NK-92 (cell line): ENCODE data around the gene LMTK2.

Source experiments
- DNase-seq: peaks from one replicate; lab custom pipeline; 2025; ENCODE audit not compliant: unreplicated experiment; lab: John Stamatoyannopoulos, UW

Gene LMTK2

GRCh38 chr7:98202367-98203195 is 95.9 kb downstream of the LMTK2 start:
- no peak for DNase-seq

DNA sequence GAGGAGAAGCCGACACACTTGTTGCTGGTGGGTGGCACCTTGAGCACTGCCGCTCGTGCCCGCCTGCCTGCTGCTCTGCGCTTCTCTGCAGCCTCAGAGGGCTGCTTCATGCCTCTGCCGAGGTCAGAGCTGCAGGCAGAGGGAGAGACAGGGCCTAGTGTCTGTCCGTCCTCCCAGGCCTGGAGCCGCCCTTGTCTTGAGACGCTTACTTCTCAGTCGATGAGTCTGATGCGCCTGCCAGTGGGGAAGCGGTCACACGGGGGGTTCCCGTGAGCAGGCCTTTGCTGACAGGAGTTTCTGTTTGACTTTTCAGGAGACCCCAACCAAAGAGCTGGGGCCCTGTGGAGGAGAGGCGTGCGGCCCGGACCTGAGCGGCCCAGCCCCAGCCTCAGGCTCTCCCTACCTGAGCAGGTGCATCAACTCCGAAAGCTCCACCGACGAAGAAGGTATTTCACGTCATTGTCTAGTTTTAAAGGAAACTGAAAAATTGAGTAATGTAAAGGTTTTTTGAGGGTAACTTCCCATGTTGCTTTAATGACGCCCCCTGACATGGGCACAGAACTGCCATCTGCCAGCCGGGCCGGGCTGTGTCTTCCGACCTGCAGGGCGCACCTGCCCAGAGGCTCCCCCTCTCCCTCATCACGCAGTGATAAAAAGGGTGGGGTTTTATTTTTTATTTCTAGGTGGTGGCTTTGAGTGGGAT is 96.8 kb downstream of the LMTK2 start:
- DNase-seq = no peak

DNA sequence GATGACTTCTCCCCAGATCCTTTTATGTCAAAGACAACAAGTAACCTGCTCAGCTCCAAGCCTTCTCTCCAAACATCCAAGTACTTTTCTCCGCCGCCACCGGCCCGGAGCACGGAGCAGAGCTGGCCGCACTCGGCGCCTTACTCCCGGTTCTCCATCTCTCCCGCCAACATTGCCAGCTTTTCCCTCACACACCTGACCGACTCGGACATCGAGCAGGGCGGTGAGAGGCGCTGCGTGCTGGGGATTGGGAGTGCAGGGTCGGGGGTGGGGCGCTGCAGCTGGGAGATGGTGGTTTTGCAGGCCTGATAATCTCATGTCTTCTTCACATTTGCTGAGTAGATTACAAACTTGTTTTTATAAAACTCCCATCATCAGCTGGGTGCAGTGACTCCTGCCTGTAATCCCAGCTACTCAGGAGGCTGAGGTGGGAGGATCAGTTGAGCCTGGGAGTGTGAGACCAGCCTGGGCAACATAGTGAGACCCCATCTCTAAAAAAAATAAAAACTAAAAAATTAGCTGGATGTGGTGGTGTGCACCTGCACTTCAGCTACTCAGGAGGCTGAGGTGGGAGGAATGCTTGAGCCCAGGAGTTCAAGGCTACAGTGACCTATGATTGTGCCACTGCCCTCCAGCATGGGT is 97.4 kb downstream of the LMTK2 start:
- DNase-seq = no peak

DNA sequence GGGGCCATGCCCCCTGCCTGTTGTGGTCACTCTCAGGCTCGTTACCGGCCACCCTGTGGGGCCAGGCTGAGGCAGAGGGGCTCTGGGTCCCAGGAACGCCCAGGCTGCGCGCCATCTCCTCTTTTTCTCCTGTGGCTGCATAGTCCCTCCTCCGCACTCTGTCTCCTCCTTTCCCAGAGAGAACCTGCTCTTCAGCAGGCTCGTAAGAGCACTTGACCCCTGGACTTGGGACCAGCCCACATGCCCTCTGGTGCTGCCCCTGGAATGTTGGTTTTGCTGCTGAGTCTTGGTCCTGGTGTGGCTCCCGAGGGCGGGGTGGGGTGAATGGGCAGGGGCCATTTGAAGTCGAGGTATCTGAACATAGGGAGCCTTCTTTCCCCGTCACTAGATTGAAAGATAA is 98.0 kb downstream of the LMTK2 start:
- DNase-seq = no peak

- DNase-seq = no peak
These were observed 98.6 kb downstream of the LMTK2 start for GRCh38 chr7:98205162-98205845.

DNA sequence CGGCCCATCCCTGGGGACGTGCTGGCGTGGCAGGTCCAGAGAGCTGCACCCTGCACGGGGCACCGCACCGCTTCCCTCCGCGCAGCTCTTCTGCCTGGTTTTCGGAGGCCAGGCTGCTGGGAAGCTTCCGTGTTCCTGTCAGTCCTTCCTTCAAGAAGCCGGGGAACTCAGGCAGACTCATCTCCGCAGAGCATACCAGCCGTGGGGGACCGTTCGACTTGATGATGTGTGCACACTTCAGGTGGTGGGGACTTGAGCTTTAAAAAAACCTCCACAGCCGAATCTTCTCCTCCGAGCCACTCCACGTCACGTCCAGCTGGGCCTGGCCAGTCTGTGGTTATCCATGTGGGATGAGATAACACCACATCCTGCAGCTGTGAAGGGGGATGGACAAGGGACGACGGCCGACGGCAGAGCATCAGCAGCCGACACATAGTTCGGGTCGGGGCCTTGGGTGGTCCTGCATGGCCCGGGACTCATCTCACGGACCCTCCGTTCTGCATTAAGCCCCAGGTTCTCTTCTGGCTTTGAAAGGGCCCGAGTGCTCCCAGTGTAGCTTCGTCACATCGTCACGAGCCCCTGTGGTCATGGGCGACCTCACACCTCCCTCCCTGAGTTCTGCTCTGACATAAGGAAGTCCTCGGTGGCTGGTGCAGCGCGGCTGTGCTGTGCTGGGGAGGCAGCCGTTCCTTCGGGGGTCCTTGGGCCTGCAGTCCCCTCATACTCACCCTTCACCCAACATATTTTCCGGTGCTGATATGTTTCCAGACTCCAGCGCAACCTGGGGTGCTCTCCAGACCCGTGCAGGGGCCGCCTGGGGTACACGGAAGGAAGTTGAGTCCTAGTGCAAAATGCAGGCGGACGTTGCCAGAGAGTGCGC is 100.0 kb downstream of the LMTK2 start:
- DNase-seq = no peak

DNA sequence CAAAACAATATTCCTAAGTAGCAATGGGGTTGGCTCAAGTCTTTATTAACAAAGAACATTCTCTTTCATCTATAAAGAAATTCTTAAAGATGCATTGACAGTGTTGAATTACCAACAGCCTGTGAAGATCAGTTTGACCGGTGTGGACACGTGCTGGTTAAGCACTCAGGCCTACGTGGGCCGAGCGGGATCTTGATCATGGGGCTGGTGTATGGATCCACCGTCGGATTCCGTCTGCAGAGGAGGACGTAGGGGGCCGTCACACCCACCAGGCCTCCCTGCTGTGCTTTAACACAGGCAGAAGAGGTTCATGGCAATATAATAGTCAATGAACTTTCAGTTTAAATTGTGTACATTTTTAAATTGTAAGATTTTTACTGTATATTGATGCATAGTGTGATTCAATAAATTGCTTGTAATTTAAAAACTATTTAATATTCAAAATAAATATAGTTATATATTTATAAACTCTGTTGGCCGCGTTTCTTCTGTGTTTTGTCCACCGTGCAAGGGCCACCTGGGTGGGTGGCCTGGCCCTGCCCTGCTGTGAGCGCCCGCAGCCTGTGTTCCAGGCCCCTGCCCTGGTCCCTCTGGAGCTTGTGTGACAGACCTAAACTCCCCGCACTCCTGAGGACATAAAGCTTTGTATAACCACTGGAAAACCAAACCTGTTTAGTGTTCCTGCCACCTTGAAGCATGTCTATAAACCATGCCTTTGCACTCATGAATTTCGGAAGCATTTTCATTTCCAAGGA is 102.7 kb downstream of the LMTK2 start:
- DNase-seq = no peak

DNA sequence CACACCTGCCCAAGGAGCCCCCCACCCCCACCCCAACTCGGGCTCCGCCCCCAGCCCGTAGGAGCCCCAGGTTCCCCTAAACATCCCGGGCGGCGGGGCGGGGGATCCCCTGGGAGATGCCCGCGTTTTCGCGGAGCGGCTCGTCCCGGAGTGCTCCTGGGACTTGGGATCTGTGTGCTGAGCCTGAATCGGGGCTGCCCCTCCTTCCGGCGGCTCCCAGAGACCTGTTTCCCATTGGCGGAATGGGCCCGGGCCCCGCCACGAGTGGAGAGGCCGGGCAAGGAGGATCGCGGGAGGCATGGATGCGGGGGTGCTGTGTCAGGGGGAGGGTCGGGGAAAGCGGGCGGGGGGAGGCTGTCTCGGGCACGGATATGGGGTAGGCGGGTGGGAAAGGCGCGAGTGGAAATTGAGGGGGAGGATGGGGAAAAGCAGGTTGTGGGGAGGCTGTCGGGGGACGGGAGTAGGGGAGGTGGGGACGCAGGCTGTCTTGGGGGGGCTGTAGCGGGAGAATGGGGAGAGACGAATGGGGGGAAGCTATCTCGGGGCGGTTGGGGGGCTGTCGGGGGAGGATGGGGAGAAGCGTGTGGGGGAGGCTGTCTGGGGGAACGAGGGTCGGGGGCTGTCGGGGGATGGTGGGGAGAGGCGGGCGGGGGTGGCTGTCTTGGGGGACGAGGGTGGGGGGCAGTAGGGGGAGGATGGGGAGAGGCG is 104.0 kb downstream of the LMTK2 start:
- DNase-seq = no peak

DNA sequence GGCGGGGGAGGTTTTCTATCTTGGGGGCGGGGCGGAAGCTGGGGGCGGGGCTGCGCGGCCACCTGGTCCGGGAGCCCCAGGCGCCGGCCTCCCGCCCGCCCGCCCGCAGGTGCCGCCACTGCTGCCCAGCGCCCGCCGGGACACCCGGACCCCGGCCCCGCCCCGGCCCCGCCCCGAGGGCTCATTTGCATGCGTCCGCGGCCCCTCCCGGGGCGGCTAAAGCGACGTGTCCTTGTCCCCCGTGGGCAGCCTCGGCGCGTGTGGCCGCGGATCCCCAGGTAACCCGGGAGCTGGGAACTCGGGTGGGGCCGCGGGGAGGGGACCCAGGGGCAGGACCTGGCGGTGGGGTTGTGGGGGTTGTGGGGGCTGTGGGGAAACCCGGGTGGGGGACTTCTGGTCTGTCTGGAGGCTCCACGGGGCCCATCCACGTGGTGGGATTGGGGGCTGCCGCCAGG is 104.6 kb downstream of the LMTK2 start, which contains the start of gene BHLHA15:
TSS of gene BHLHA15 (plus strand) at position 219 of the 455 bp plus-strand sequence. CDS start 871 bp downstream, outside the sequence.
- no peak for DNase-seq

DNA sequence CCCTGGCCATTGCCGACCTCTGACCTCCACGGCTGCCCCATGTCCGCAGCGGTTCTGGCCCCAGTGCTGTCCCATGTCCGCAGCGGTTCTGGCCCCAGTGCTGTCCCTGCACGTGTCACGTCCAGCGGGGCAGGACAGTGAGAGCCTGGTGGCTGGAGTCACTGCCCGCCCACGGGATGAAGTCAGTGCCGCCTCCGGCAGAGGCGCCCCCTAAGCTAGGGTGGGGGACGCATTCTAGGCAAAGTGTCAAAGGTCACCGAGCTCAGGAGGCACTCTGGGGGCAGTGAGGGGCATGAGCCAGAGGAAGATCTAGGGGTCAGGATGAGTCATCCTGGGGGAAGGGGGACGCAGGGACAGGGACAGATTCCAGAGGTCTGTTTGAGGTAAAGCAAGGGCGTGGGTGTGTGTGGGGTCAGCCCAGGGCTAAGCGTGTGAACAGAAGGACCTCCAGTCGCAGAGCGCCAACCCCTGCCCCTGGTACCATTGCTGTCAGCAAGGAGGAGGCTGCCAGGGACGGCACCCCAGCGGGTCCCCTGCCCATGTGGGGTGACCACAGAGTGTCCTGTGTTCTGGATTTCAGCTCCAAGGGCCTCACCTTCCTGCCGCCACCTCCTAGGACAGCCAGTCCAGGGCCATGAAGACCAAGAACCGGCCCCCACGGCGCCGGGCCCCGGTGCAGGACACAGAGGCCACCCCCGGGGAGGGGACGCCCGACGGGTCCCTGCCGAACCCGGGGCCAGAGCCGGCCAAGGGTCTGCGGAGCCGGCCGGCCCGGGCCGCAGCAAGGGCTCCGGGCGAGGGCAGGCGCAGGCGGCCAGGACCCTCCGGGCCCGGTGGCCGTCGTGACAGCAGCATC is 105.2 kb downstream of the LMTK2 start:
- no peak for DNase-seq

DNA sequence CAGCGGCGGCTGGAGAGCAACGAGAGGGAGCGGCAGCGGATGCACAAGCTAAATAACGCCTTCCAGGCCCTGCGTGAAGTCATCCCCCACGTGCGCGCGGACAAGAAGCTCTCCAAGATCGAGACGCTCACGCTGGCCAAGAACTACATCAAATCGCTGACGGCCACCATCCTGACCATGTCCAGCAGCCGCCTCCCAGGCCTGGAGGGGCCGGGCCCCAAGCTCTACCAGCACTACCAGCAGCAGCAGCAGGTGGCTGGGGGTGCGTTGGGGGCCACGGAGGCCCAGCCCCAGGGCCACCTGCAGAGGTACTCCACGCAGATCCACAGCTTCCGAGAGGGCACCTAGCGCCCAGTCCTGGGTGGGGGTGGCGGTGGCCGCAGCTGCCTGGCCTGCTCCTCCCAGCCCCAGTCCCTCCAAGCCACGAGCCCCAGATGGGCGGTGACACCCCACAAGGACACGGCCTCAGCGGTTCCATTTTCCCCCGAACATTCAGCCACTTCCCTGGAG is 105.9 kb downstream of the LMTK2 start:
- no peak for DNase-seq

- no peak for DNase-seq
These were observed 106.7 kb downstream of the LMTK2 start for GRCh38 chr7:98213296-98213887.

DNA sequence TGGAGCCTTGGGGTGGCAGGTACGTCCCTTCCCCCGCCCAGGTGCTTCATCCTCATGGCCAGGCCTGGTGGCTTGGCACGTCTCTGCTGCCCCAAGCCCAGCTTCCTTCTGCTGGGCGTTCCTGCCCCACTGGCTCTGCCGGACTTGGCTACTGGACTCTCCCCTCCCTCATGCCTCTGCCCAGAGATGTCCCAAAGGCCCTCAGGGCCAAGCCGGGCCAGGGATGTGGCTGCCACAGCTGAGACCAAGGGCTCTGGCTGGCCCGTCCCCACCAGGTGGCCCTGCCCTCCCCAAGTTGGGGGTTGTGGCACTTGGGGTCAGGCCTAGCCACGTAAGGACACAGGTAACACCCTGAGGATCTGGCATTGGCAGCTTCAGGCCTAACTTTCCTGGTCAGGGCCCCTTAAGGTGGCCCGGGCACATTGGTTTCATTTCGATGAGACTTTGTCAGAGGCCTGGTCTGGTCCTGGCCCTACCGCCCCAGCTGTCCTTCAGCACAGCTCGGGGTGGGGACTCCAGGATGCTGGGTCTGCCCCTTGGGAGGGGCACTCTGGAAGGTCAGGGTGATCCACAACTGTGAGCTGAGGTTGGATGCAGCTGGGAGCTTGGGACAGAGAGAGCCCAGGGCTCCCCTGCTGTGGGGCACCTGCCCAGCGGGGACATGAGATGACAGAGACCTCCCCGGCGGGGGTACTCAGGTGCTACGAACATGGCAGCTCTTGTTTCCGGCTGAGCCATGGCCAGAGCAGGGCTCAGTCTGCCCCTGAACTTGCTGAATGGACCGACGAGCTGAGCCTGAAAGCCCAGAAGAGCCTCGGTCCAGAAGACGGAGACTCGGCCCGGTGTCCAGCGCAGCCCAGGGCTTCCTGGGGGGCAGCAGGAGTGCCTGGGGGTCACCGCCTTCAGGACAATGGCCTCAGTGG is 107.5 kb downstream of the LMTK2 start:
- no peak for DNase-seq

DNA sequence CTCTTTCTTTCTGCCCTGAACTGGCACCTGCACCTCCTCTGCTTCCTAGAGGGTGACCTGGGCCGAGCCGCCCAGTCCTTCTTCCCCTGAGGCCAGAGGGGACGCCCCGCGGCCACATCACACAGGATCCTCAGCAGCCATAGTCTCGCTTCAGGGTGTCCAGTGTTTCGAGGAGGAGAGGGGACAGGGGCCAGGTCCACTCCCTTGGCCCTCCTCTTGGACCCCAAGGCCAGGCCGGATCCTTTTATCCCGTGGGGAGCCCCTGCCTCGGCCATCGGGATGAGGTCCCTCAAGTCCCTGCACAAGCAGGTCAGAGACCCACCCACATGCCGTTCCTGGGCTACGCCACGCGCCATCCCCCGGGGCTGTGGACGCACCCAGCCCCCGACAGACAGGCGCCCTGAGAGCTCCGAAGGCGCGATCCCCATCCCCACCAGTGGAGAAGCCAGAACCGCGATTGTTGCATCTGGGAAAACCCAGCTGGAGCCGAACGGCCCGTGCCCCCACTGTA is 108.2 kb downstream of the LMTK2 start:
- no peak for DNase-seq

DNA sequence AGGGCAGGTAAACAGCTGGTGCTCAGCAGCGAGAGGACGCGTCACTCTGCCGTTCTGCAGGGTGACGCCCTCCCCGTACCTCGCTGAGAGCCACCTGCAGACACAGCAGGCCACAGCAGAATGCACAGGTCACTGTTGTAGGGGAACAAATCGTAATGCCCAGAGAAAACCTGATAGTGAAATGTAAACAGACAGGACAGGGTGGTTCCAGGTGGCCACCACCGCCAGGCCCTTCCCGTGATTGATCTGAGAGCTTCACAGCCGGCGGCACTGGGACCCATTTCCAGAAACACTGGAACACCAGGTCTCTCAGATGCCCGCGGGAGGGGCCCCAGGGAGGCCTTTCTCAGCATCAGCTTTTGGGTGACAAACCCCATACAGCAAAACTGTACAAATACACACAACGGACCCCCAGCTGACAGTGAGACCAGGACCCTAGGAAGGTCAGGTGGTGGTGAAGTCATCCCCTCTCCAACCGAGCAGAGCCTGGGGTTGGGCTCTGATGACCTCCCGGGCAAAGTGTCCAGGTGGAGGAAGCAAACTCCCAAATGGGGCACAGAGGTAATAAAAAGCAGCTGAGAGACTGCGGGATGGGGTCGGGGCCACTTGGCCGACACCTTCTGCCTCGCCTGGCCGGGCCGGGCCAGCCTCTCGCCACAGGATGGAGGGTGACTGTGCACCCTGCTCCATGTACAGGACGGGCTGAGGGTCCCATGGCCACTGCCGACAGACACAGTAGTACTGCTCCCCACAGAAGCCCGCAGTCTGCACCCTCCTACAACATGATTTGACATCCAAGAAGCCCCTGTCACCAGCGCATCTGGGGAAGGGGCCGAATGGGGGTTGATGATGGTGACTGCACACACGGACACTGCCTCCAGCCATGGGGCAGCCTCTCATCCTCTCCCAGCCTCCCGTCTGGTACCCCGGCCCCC is 109.2 kb downstream of the LMTK2 start:
- DNase-seq = no peak
